SK-N-SH (cell line): ENCODE data around the gene CBFA2T2. TPM values are rescaled to one million over a fixed set of nuclear protein-coding genes. Genes with fewer than 3 reads are reported as not detected.

Experiments used
- CTCF ChIA-PET: fragments of 300-600, 350-600 bp; formaldehyde crosslinking; extraction: SDS; loops from one replicate; lab custom pipeline; 2021; lab: Yijun Ruan, JAX
- POLR2A ChIA-PET: fragments of 350-600 bp; sonication (Branson Sonifier 250); formaldehyde crosslinking; extraction: SDS; loops from one replicate; lab custom pipeline; 2020; ENCODE audit warnings: antibody characterized with exemption, inconsistent platforms; lab: Yijun Ruan, JAX
- DNase-seq: peaks from one replicate; pipeline ENCODE4 v3.0.0; 2012
- H2AFZ ChIP-seq: fragments of 200-600 bp; sonication (generic); 2 replicates; pipeline ENCODE4 v1.8.1; 2016; ENCODE audit warnings: antibody characterized with exemption, mild to moderate bottlenecking, low read depth
- H3F3A ChIP-seq: fragments of 200-600 bp; sonication (generic); replicated peaks from 2 replicates; pipeline ENCODE3; 2016; ENCODE audit warnings: antibody characterized with exemption, mild to moderate bottlenecking; ENCODE audit not compliant: insufficient read depth
- H3K27ac ChIP-seq, 2 experiments: fragments of 200-500 bp in 1 of 2; fragments of 200-600 bp in 1 of 2; sonication (Bioruptor generic) in 1 of 2; sonication (generic), shearing (Covaris generic) in 1 of 2; 2 replicates each; pipeline versions ENCODE4 v1.5.1 to v1.6.1; 2014 to 2016; ENCODE audit warnings: low read depth in 2 of 2, inconsistent platforms in 1 of 2, low read length in 1 of 2, mild to moderate bottlenecking in 1 of 2, mixed read lengths in 1 of 2
- H3K27me3 ChIP-seq: fragments of 200-600 bp; sonication (generic), shearing (Covaris generic); 2 replicates; pipeline ENCODE4 v1.6.1; 2016; ENCODE audit warnings: mixed run types; ENCODE audit not compliant: insufficient read depth
- H3K36me3 ChIP-seq, 2 experiments: fragments of 200-500 bp in 1 of 2; fragments of 200-600 bp in 1 of 2; sonication (Bioruptor generic) in 1 of 2; sonication (generic) in 1 of 2; replicated peaks in 1 of 2; 2 replicates each; pipeline versions ENCODE3 to v1.5.1; 2014 to 2016; ENCODE audit warnings: low read length in 1 of 2, mild to moderate bottlenecking in 1 of 2; ENCODE audit not compliant: insufficient read depth in 2 of 2, control insufficient read depth in 1 of 2
- H3K4me1 ChIP-seq, 2 experiments: fragments of 200-500 bp in 1 of 2; fragments of 200-600 bp in 1 of 2; sonication (Bioruptor generic) in 1 of 2; sonication (generic), shearing (Covaris generic) in 1 of 2; 2 replicates each; pipeline versions ENCODE4 v1.5.1 to v1.6.1; 2014 to 2016; ENCODE audit warnings: low read depth in 1 of 2, low read length in 1 of 2, mixed run types in 1 of 2; ENCODE audit not compliant: insufficient read depth in 2 of 2, control insufficient read depth in 1 of 2
- H3K4me2 ChIP-seq: fragments of 200-600 bp; sonication (generic), shearing (Covaris generic); 2 replicates; pipeline ENCODE4 v1.6.1; 2017; ENCODE audit warnings: mixed run types
- H3K4me3 ChIP-seq, 2 experiments: fragments of 200-500 bp in 1 of 2; fragments of 200-600 bp in 1 of 2; sonication (Bioruptor generic) in 1 of 2; sonication (generic), shearing (Covaris generic) in 1 of 2; 2 replicates each; pipeline versions ENCODE4 v1.5.1 to v1.8.1; 2014 to 2016; ENCODE audit warnings: low read depth in 2 of 2, inconsistent platforms in 1 of 2, low read length in 1 of 2, mild to moderate bottlenecking in 1 of 2, mixed read lengths in 1 of 2, moderate library complexity in 1 of 2
- H3K79me2 ChIP-seq: fragments of 200-600 bp; sonication (generic); 2 replicates; pipeline ENCODE4 v1.8.1; 2017; ENCODE audit warnings: mild to moderate bottlenecking; ENCODE audit not compliant: insufficient read depth
- H3K9ac ChIP-seq: fragments of 200-600 bp; sonication (generic); 2 replicates; pipeline ENCODE4 v1.6.1; 2017; ENCODE audit warnings: mixed run types
- H3K9me2 ChIP-seq: fragments of 200-600 bp; sonication (generic); 2 replicates; pipeline ENCODE4 v1.6.1; 2017; ENCODE audit warnings: mixed run types
- H3K9me3 ChIP-seq: fragments of 200-600 bp; sonication (generic); 2 replicates; pipeline ENCODE4 v1.6.1; 2017; ENCODE audit warnings: mixed run types, mild to moderate bottlenecking, moderate library complexity
- H4K20me1 ChIP-seq: fragments of 200-600 bp; sonication (generic); 2 replicates; pipeline ENCODE4 v1.6.1; 2017; ENCODE audit warnings: mild to moderate bottlenecking, mixed run types; ENCODE audit not compliant: insufficient read depth
- CHD2 ChIP-seq: fragments of 150-350 bp; IDR thresholded peaks from 2 replicates; pipeline ENCODE4 v1.6.1; 2018; ENCODE audit warnings: low read length; ENCODE audit not compliant: partially characterized antibody
- ELF1 ChIP-seq: IDR thresholded peaks from 2 replicates; pipeline ENCODE4 v1.4.0; 2012
- EP300 ChIP-seq, 2 experiments: IDR thresholded peaks; 2 replicates each; pipeline versions ENCODE4 v1.4.0 to v1.6.1; 2012; ENCODE audit warnings: borderline replicate concordance in 1 of 2, low read depth in 1 of 2, low read length in 1 of 2
- EZH2phosphoT487 ChIP-seq: fragments of 200-600 bp; sonication (generic); IDR thresholded peaks from 2 replicates; pipeline ENCODE4 v1.6.1; 2017; ENCODE audit warnings: low read depth, mixed run types, mild to moderate bottlenecking, antibody characterized with exemption, moderate library complexity, borderline replicate concordance
- FOSL2 ChIP-seq: IDR thresholded peaks from 2 replicates; pipeline ENCODE4 v1.4.0; 2012; ENCODE audit warnings: low read depth, mild to moderate bottlenecking, moderate library complexity, borderline replicate concordance
- FOXJ3 ChIP-seq: sonication (generic); formaldehyde crosslinking; IDR thresholded peaks from 2 replicates; pipeline ENCODE4 v1.5.1; 2020; ENCODE audit warnings: mild to moderate bottlenecking, missing genetic modification reagents
- FOXM1 ChIP-seq: IDR thresholded peaks from 2 replicates; pipeline ENCODE4 v1.4.0; 2012; ENCODE audit warnings: low read depth, mild to moderate bottlenecking
- GABPA ChIP-seq: IDR thresholded peaks from 2 replicates; pipeline ENCODE4 v1.4.0; 2012; ENCODE audit warnings: low read depth, mild to moderate bottlenecking
- GATA2 ChIP-seq: sonication (generic); formaldehyde crosslinking; IDR thresholded peaks from 2 replicates; pipeline ENCODE4 v1.5.0; 2020; ENCODE audit warnings: mild to moderate bottlenecking, missing genetic modification reagents
- JUND ChIP-seq: IDR thresholded peaks from 2 replicates; pipeline ENCODE4 v1.4.0; 2012
- MEF2A ChIP-seq: IDR thresholded peaks from 2 replicates; pipeline ENCODE4 v1.4.0; 2012; ENCODE audit warnings: low read depth, borderline replicate concordance
- MXI1 ChIP-seq: IDR thresholded peaks from 2 replicates; pipeline ENCODE4 v1.6.1; 2012; ENCODE audit warnings: mild to moderate bottlenecking, low read depth, low read length, improper control_type of control experiment
- NRF1 ChIP-seq: IDR thresholded peaks from 2 replicates; pipeline ENCODE4 v1.6.1; 2012; ENCODE audit warnings: low read depth, mild to moderate bottlenecking, low read length
- POLR2AphosphoS5 ChIP-seq: IDR thresholded peaks from 2 replicates; pipeline ENCODE4 v1.6.1; 2012; ENCODE audit warnings: low read depth, low read length
- RAD21 ChIP-seq: IDR thresholded peaks from 2 replicates; pipeline ENCODE4 v1.6.1; 2012; ENCODE audit warnings: mild to moderate bottlenecking, low read length
- RCOR1 ChIP-seq: fragments of 150-350 bp; IDR thresholded peaks from 2 replicates; pipeline ENCODE4 v1.6.1; 2017; ENCODE audit warnings: antibody characterized with exemption, low read length
- RFX5 ChIP-seq: IDR thresholded peaks from 2 replicates; pipeline ENCODE4 v1.6.1; 2012; ENCODE audit warnings: mild to moderate bottlenecking, improper control_type of control experiment, low read length
- RXRA ChIP-seq: IDR thresholded peaks from 2 replicates; pipeline ENCODE4 v1.4.0; 2012; ENCODE audit warnings: low read depth, mild to moderate bottlenecking, borderline replicate concordance
- SMC3 ChIP-seq: IDR thresholded peaks from 2 replicates; pipeline ENCODE4 v1.6.1; 2012; ENCODE audit warnings: low read depth, low read length, improper control_type of control experiment
- TAF1 ChIP-seq: IDR thresholded peaks from 2 replicates; pipeline ENCODE4 v1.6.1; 2012; ENCODE audit warnings: low read depth, mild to moderate bottlenecking, low read length, moderate library complexity, borderline replicate concordance
- TCF12 ChIP-seq: IDR thresholded peaks from 2 replicates; pipeline ENCODE4 v1.4.0; 2012
- TEAD4 ChIP-seq: IDR thresholded peaks from 2 replicates; pipeline ENCODE4 v1.4.0; 2012; ENCODE audit warnings: mild to moderate bottlenecking, borderline replicate concordance; ENCODE audit not compliant: insufficient read depth
- WGBS: methylation state at CpG from one replicate; pipeline ENCODE4 v1.1.6; 2017; ENCODE audit warnings: low lambda C conversion rate; 5-methylcytosine and 5-hydroxymethylcytosine counted together
- polyA plus RNA-seq, 3 experiments: library from polyadenylated mRNA; depleted of rRNA; stranded (reverse); fragments of >200 nt; gene quantifications; 2 replicates each; pipeline ENCODE4 v1.2.3, GENCODE V29; 2012
- TF ChIP-seq, protein P1 (sequence below): IDR thresholded peaks from 2 replicates; pipeline ENCODE4; 2012
- TF ChIP-seq, protein P2 (sequence below): IDR thresholded peaks from 2 replicates; pipeline ENCODE4 v1.4.0; 2012; ENCODE audit warnings: low read depth

The CBFA2T2 gene
- polyA plus RNA-seq, 1 of the 3 experiments (the other 2 are of a cell fraction) = 11.0 TPM

DNA sequence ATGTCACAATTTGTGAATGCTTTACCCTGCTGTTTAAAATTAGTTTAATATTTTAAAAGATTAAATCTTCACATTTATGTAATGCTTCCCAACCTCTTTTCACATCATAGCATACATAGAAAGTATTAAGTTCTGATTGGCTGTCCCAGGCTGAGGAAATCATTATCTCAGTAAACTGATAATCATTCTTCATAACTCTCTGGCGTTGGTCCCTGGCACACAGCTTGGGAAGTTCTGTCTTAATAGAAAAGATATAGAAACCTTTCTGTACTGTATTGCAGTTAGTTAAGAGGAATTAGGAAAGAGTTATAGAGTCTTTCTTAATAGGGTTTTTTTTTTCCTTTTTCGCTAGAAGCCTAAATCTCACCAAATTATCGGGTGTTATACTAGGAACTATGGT, 85.4 kb downstream of the CBFA2T2 start:
- Histone ChIP-seq H3K9me2 (no peaks in the 10 kb centered on the region), H3K36me3 (peaks cover 0 to 16% of the 10 kb centered on the region in 2 experiments), H3K9ac (no peak overlapping the region), H3K27ac (peak overlapping the region in 1 of 2 experiments; percentile 98; a peak in 2 of 4 replicates), H3K9me3 (no peaks in the 10 kb centered on the region), H3K4me3 (no peak overlapping the region), H3F3A (peaks cover 4% of the 10 kb centered on the region), H4K20me1 (peaks cover 4% of the 10 kb centered on the region; the same call in 1 of the 2 replicates), H3K27me3 (no peaks in the 10 kb centered on the region), H2AFZ (no peak overlapping the region), H3K4me1 (peaks cover 10 to 36% of the 10 kb centered on the region in 2 experiments; a peak in 3 of 4 replicates), H3K79me2 (peaks cover 33% of the 10 kb centered on the region), H3K4me2 (no peak overlapping the region)
- ChIA-PET POLR2A (interaction anchor here (4.4 kb wide), 1 partner anchor 13 kb away, joined by 27 read pairs; no protein-coding TSS in a partner anchor), CTCF (interaction anchor here (0.7 to 3.5 kb wide), 8 partner anchors 8 to 118 kb away, joined by 3 to 24 read pairs (median 7); no protein-coding TSS in a partner anchor)
- TF ChIP-seq RXRA (no peak), GABPA (no peak), FOSL2 (no peak), NRF1 (no peak), SMC3 (no peak)
- TF ChIP-seq, protein P1, sequence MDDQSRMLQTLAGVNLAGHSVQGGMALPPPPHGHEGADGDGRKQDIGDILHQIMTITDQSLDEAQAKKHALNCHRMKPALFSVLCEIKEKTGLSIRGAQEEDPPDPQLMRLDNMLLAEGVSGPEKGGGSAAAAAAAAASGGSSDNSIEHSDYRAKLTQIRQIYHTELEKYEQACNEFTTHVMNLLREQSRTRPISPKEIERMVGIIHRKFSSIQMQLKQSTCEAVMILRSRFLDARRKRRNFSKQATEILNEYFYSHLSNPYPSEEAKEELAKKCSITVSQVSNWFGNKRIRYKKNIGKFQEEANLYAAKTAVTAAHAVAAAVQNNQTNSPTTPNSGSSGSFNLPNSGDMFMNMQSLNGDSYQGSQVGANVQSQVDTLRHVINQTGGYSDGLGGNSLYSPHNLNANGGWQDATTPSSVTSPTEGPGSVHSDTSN = no peak
- no peak for DNase-seq
- WGBS = 66% methylated on average over 3 of the region's 3 CpGs

DNA sequence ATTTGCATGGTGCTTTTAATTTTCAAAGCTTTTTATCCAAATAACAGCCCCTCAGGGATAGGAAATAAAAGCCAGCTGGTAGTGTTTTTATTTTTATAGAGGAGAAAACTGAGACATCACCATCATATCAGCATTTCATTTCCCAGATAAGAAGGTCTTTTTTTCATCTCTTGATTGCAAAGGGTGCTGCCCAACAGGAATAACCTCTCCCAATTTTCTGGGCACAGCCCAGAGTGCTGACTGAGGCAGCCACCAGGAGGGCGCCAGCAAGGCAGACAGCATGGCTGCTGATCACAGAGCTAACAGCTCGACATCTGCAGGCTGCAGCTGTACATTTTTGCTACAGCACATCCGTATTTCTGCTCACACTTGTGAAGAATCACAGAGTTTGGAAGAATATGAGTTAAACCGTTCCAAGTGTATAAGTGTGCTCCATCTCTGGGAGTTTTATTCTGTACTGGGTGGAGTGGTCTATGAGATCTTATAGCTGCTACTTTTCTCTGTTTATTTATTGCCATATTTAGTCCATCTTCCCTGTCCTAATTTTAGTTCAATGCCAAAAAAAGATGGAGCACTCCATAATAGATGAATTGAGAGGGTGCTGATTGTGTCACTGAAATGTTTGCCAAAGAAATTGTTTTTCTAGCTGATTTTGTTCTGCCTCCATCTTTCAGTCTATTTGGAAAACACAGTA, 86.7 kb downstream of the CBFA2T2 start:
- Histone ChIP-seq H3K4me1 (peaks cover 10 to 36% of the 10 kb centered on the region in 2 experiments; a peak in 3 of 4 replicates), H3K36me3 (peaks cover 0 to 15% of the 10 kb centered on the region in 2 experiments), H3K4me3 (no peak overlapping the region), H2AFZ (no peak overlapping the region), H3K27me3 (no peaks in the 10 kb centered on the region), H3K9ac (no peak overlapping the region), H3K27ac (peak overlapping the region in 1 of 2 experiments; percentile 98; a peak in 3 of 4 replicates), H3K4me2 (no peak overlapping the region), H3F3A (peaks cover 4% of the 10 kb centered on the region), H3K9me3 (no peaks in the 10 kb centered on the region), H4K20me1 (peaks cover 4% of the 10 kb centered on the region; the same call in 1 of the 2 replicates), H3K9me2 (no peaks in the 10 kb centered on the region), H3K79me2 (peaks cover 41% of the 10 kb centered on the region)
- 56% methylated on average over 4 of the region's 4 CpGs for WGBS
- DNase-seq = peak; percentile 51
- ChIA-PET POLR2A (interaction anchor here (0.6 to 4.4 kb wide), 5 partner anchors 9 to 133 kb away, joined by 4 to 27 read pairs (median 4); partner anchors contain the start of gene SNTA1), CTCF (interaction anchor here (0.6 to 3.5 kb wide), 14 partner anchors 9 to 184 kb away, joined by 3 to 24 read pairs (median 4); no protein-coding TSS in a partner anchor)
- peak; percentile 37; the same call in 1 of the 2 replicates for TF ChIP-seq SMC3
- TF ChIP-seq FOSL2 = no peak
- TF ChIP-seq RCOR1 = peak; percentile 62; the same call in 1 of the 2 replicates
- TF ChIP-seq EZH2phosphoT487 = no peak
- no peak for TF ChIP-seq JUND
- TF ChIP-seq TAF1 = no peak
- no peak for TF ChIP-seq MEF2A
- TF ChIP-seq, protein P2, sequence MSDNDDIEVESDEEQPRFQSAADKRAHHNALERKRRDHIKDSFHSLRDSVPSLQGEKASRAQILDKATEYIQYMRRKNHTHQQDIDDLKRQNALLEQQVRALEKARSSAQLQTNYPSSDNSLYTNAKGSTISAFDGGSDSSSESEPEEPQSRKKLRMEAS = no peak
- TF ChIP-seq EP300 (IDR thresholded peaks at IDR 0.05; ENCODE audit: borderline replicate concordance in 1 of 2, low read depth in 1 of 2, low read length in 1 of 2) = peak in 1 of 2 experiments; percentile 94; a peak in 2 of 4 replicates
- TF ChIP-seq TEAD4 = no peak
- no peak for TF ChIP-seq POLR2AphosphoS5
- TF ChIP-seq FOXJ3 (CRISPR knock-in tag) = peak; percentile 60; the same call in 1 of the 2 replicates
- TF ChIP-seq CHD2 = peak; percentile 50
- peak; percentile 62 for TF ChIP-seq RAD21
- TF ChIP-seq GATA2 (CRISPR knock-in tag) = peak; percentile 86
- TF ChIP-seq FOXM1 = no peak
- peak; percentile 41 for TF ChIP-seq TCF12
- peak; percentile 68 for TF ChIP-seq MXI1
- TF ChIP-seq ELF1 = no peak
- TF ChIP-seq RFX5 = no peak
